Measurements from ENCODE around the gene FUT9.

- TF ChIP-seq CTCF (conservative IDR thresholded peaks at IDR 0.05; ENCODE audit: low read length) (no peak), EZH2phosphoT487 (IDR thresholded peaks at IDR 0.05; ENCODE audit: borderline replicate concordance, low read depth, low read length) (no peak)
Measured at GRCh38 chr6:95998133-95998532, 17.6 kb upstream of the FUT9 start.
